Endothelial cell of umbilical vein (primary cell): ENCODE measurements around the gene LCN12. TPM values are rescaled to one million over a fixed set of nuclear protein-coding genes. Genes with fewer than 3 reads are reported as not detected.

Experiments
- BruUV-seq: library from RNA; stranded (reverse); fragments of 400-500 nt; replicated peaks from 2 replicates; lab custom pipeline; 2021; lab: Mats Ljungman, UMichigan
- CTCF ChIA-PET: fragments of 300-600, 350-600 bp; sonication (Branson Sonifier 250); formaldehyde crosslinking; loops from one replicate; lab custom pipeline; 2021; ENCODE audit warnings: antibody characterized with exemption, inconsistent platforms; lab: Charles Lee
- POLR2A ChIA-PET: fragments of 300-600, 350-600 bp; sonication (Branson Sonifier 250); formaldehyde crosslinking; loops from one replicate; lab custom pipeline; 2021; ENCODE audit warnings: antibody characterized with exemption, inconsistent platforms; lab: Charles Lee
- DNase-seq: peaks from one replicate; pipeline ENCODE4 v3.0.0-alpha.2; 2011; ENCODE audit warnings: low read depth, low spot score
- FAIRE-seq: peaks from 2 replicates; lab custom pipeline; 2011; peaks lifted over from hg19 to GRCh38; lab: Jason Lieb, UNC
- H2AFZ ChIP-seq: 2 replicates; pipeline ENCODE4 v1.6.0; 2012; ENCODE audit warnings: low read depth, low read length, control low read depth, inconsistent platforms
- H3K27ac ChIP-seq: 2 replicates; pipeline ENCODE4 v1.5.1; 2011; ENCODE audit warnings: low read depth, mild to moderate bottlenecking, control low read depth, low read length, moderate library complexity; ENCODE audit not compliant: insufficient read depth
- H3K27me3 ChIP-seq, 2 experiments: 2 replicates each; pipeline versions ENCODE4 v1.6.0 to v1.6.1; 2011; ENCODE audit warnings: low read length in 2 of 2, mixed read lengths in 1 of 2; ENCODE audit not compliant: control insufficient read depth in 2 of 2, insufficient read depth in 2 of 2
- H3K36me3 ChIP-seq, 2 experiments: 2 replicates in 1 of 2; 3 replicates in 1 of 2; pipeline ENCODE4 v1.5.1; 2011; ENCODE audit warnings: low read length in 2 of 2, mild to moderate bottlenecking in 1 of 2, moderate library complexity in 1 of 2; ENCODE audit not compliant: control insufficient read depth in 2 of 2, insufficient read depth in 2 of 2; ENCODE audit errors: extremely low read depth in 1 of 2
- H3K4me1 ChIP-seq: 3 replicates; pipeline ENCODE4 v1.5.1; 2011; ENCODE audit warnings: mild to moderate bottlenecking, low read length; ENCODE audit not compliant: control insufficient read depth, insufficient read depth; ENCODE audit errors: extremely low read depth
- H3K4me2 ChIP-seq: 2 replicates; pipeline ENCODE4 v1.6.1; 2011; ENCODE audit warnings: low read length, control low read depth, mixed read lengths; ENCODE audit not compliant: insufficient read depth
- H3K4me3 ChIP-seq, 3 experiments: fragments of 200-600 bp in 1 of 3; sonication (generic), shearing (Covaris generic) in 1 of 3; replicated peaks in 1 of 3; 2 replicates each; pipeline ENCODE4 v1.5.1; 2011 to 2016; ENCODE audit warnings: control low read depth in 3 of 3, low read length in 3 of 3, mild to moderate bottlenecking in 2 of 3, inconsistent platforms in 1 of 3, low read depth in 1 of 3, moderate library complexity in 1 of 3; ENCODE audit not compliant: insufficient read depth in 1 of 3
- H3K79me2 ChIP-seq: 2 replicates; pipeline ENCODE4 v1.6.0; 2012; ENCODE audit warnings: low read length, inconsistent platforms; ENCODE audit not compliant: control insufficient read depth, insufficient read depth
- H3K9ac ChIP-seq: replicated peaks from 2 replicates; pipeline ENCODE3; 2011; ENCODE audit warnings: low read length, control low read depth; ENCODE audit not compliant: insufficient read depth; ENCODE audit errors: extremely low read depth
- H3K9me1 ChIP-seq: replicated peaks from 3 replicates; pipeline ENCODE4 v1.6.0; 2011; ENCODE audit warnings: mild to moderate bottlenecking, low read length; ENCODE audit not compliant: control insufficient read depth, insufficient read depth; ENCODE audit errors: extremely low read depth
- H3K9me3 ChIP-seq: replicated peaks from 2 replicates; pipeline ENCODE4 v1.5.1; 2012; ENCODE audit warnings: low read length, inconsistent platforms; ENCODE audit not compliant: control insufficient read depth, insufficient read depth
- H4K20me1 ChIP-seq: replicated peaks from 2 replicates; pipeline ENCODE3; 2011; ENCODE audit warnings: mild to moderate bottlenecking, low read length; ENCODE audit not compliant: control insufficient read depth, insufficient read depth; ENCODE audit errors: extremely low read depth
- CTCF ChIP-seq, 2 donors: IDR thresholded peaks; 1 replicate in 1 of 2; 2 replicates in 1 of 2; pipeline ENCODE4 v1.5.1; 2011; ENCODE audit warnings: low read length in 2 of 2, mild to moderate bottlenecking in 2 of 2, moderate library complexity in 2 of 2, control low read depth in 1 of 2, inconsistent platforms in 1 of 2, low read depth in 1 of 2; ENCODE audit not compliant: insufficient read depth in 1 of 2; ENCODE audit errors: extremely low read depth in 1 of 2
- EZH2 ChIP-seq: IDR thresholded peaks from 2 replicates; pipeline ENCODE4 v1.6.1; 2012; ENCODE audit warnings: borderline replicate concordance, low read depth, mild to moderate bottlenecking, moderate library complexity, low read length, inconsistent platforms; ENCODE audit not compliant: severe bottlenecking
- FOS ChIP-seq: IDR thresholded peaks from 2 replicates; pipeline ENCODE4 v1.6.1; 2011; ENCODE audit warnings: mild to moderate bottlenecking, low read length, moderate library complexity, borderline replicate concordance; ENCODE audit not compliant: insufficient read depth
- GATA2 ChIP-seq: IDR thresholded peaks from 2 replicates; pipeline ENCODE4 v1.7.0; 2011; ENCODE audit warnings: low read depth, mild to moderate bottlenecking, moderate library complexity, mixed read lengths, low read length; ENCODE audit not compliant: insufficient read length, insufficient read depth
- JUN ChIP-seq: IDR thresholded peaks from 2 replicates; pipeline ENCODE4 v1.6.1; 2011; ENCODE audit warnings: borderline replicate concordance, low read depth; ENCODE audit not compliant: insufficient read length, insufficient read depth
- MAX ChIP-seq: IDR thresholded peaks from 2 replicates; pipeline ENCODE4 v1.6.1; 2011; ENCODE audit not compliant: insufficient read depth, insufficient read length
- MYC ChIP-seq: IDR thresholded peaks from one replicate; pipeline ENCODE4 v1.6.1; 2011; ENCODE audit warnings: mild to moderate bottlenecking, low read depth, low read length
- POLR2A ChIP-seq: IDR thresholded peaks from 2 replicates; pipeline ENCODE4 v1.6.1; 2012; ENCODE audit warnings: low read depth, mild to moderate bottlenecking, control low read depth, low read length
- POLR2AphosphoS5 ChIP-seq: IDR thresholded peaks from 2 replicates; pipeline ENCODE4 v1.6.1; 2012; ENCODE audit warnings: low read depth, mild to moderate bottlenecking, control low read depth, low read length, moderate library complexity; ENCODE audit not compliant: insufficient read depth
- dilution Hi-C: fragments of 300-500 bp; cut with MboI; formaldehyde crosslinking; loops from one replicate; pipeline ENCODE4 v1.15.0; 2019; ENCODE audit warnings: low sequenced_read_pairs; ENCODE audit not compliant: extremely low pct_ligation_motif_present
- intact Hi-C: fragments of 100-400 bp; cut with micrococcal nuclease; formaldehyde crosslinking; loops from one replicate; pipeline ENCODE4 v1.10.0; 2022
- polyA plus RNA-seq, 4 experiments: library from polyadenylated mRNA; depleted of rRNA in 3 of 4; stranded (reverse) in 3 of 4; unstranded in 1 of 4; fragments of >200 nt; gene quantifications; 2 replicates each; pipeline versions ENCODE4 v1.2.1 to v1.2.3, GENCODE V29; 2011 to 2012; ENCODE audit warnings: missing spikeins in 1 of 4
- total RNA-seq: library from RNA; stranded (reverse); gene quantifications from 2 replicates; pipeline ENCODE4 v1.2.3, GENCODE V29; 2021

LCN12 gene
- total and polyA plus RNA-seq, 2 donors (not counting 3 experiments of a cell fraction or from before 2014, with no cell fraction given) = 0.35 to 0.52 TPM

GRCh38 chr9:136971746-136972145, 19.7 kb downstream of the LCN12 start:
- CTCF ChIA-PET = no interaction called here
- Histone ChIP-seq H3K27me3 (no peaks in the 10 kb centered on the region), H2AFZ (no peak overlapping the region), H3K9ac (no peak overlapping the region), H4K20me1 (no peaks in the 10 kb centered on the region), H3K4me3 (no peak overlapping the region), H3K79me2 (no peaks in the 10 kb centered on the region), H3K4me2 (no peak overlapping the region), H3K4me1 (no peaks in the 10 kb centered on the region), H3K9me1 (no peaks in the 10 kb centered on the region), H3K36me3 (no peaks in the 10 kb centered on the region), H3K9me3 (no peaks in the 10 kb centered on the region), H3K27ac (no peak overlapping the region)
- POLR2A ChIA-PET = no interaction called here
- intact Hi-C loops (no loop called here), dilution Hi-C loops (no loop called here)
- no peak for FAIRE-seq
- no peak for DNase-seq
- TF ChIP-seq FOS (no peak), CTCF (IDR thresholded peaks at IDR 0.05; ENCODE audit: extremely low read depth in 1 of 2, insufficient read depth in 1 of 2, low read depth in 1 of 2, low read length in 2 of 2) (no peak), MAX (no peak), GATA2 (no peak), JUN (no peak), EZH2 (no peak), POLR2AphosphoS5 (no peak), POLR2A (no peak), MYC (no peak)
- BruUV-seq = no TSS peak
